Measurements from ENCODE around the gene TGIF2.

Gene TGIF2

GRCh38 chr20:36579996-36580545 lies 6.7 kb downstream of the TGIF2 start:
- peaks cover 42% of the 10 kb centered on the region for H4K20me1 ChIP-seq (ENCODE audit: insufficient read depth, low read length)
- H3K36me3 ChIP-seq (replicated peaks; ENCODE audit: low read depth, low read length): peaks cover 52% of the 10 kb centered on the region
- H3K4me2 ChIP-seq (ENCODE audit: low read length): no peak overlapping the region
- H2AFZ ChIP-seq (ENCODE audit: low read depth, low read length): no peak overlapping the region
- no peak overlapping the region for H3K9ac ChIP-seq (ENCODE audit: low read length)
- no peaks in the 10 kb centered on the region for H3K9me3 ChIP-seq (ENCODE audit: insufficient read depth, low read length)
- H3K27ac ChIP-seq (ENCODE audit: low read length): no peak overlapping the region
- TF ChIP-seq EZH2phosphoT487 (IDR thresholded peaks at IDR 0.05; ENCODE audit: low read depth) (no peak), CTCF (IDR thresholded peaks at IDR 0.05; ENCODE audit: low read depth, low read length) (no peak)
- H3K79me2 ChIP-seq (ENCODE audit: low read length): peaks cover 76% of the 10 kb centered on the region
- H3K27me3 ChIP-seq (ENCODE audit: low read depth, low read length): no peaks in the 10 kb centered on the region
- H3K4me1 ChIP-seq (ENCODE audit: low read length): peaks cover 7% of the 10 kb centered on the region
- no peak overlapping the region for H3K4me3 ChIP-seq (ENCODE audit: low read length)

GRCh38 chr20:36582322-36582721 lies 8.9 kb downstream of the TGIF2 start:
- H3K36me3 ChIP-seq (replicated peaks; ENCODE audit: low read depth, low read length): peaks cover 59% of the 10 kb centered on the region
- peaks cover 25% of the 10 kb centered on the region for H4K20me1 ChIP-seq (ENCODE audit: insufficient read depth, low read length)

GRCh38 chr20:36582821-36583220 lies 9.4 kb downstream of the TGIF2 start:
- H3K27ac ChIP-seq (ENCODE audit: low read length): no peak overlapping the region
- peaks cover 20% of the 10 kb centered on the region for H3K4me1 ChIP-seq (ENCODE audit: low read length)
- no peak overlapping the region for H2AFZ ChIP-seq (ENCODE audit: low read depth, low read length)
- TF ChIP-seq EZH2phosphoT487 (IDR thresholded peaks at IDR 0.05; ENCODE audit: low read depth) (no peak), CTCF (IDR thresholded peaks at IDR 0.05; ENCODE audit: low read depth, low read length) (no peak)
- peaks cover 60% of the 10 kb centered on the region for H3K36me3 ChIP-seq (replicated peaks; ENCODE audit: low read depth, low read length)
- no peak overlapping the region for H3K4me2 ChIP-seq (ENCODE audit: low read length)
- no peaks in the 10 kb centered on the region for H3K27me3 ChIP-seq (ENCODE audit: low read depth, low read length)
- no peak overlapping the region for H3K9ac ChIP-seq (ENCODE audit: low read length)
- peaks cover 64% of the 10 kb centered on the region for H3K79me2 ChIP-seq (ENCODE audit: low read length)
- H3K4me3 ChIP-seq (ENCODE audit: low read length): no peak overlapping the region
- peaks cover 21% of the 10 kb centered on the region for H4K20me1 ChIP-seq (ENCODE audit: insufficient read depth, low read length)
- H3K9me3 ChIP-seq (ENCODE audit: insufficient read depth, low read length): no peaks in the 10 kb centered on the region

More at GRCh38 chr20:36582322-36582721, 8.9 kb downstream of the TGIF2 start:
- Histone ChIP-seq H3K27ac (ENCODE audit: low read length) (no peak overlapping the region), H3K4me1 (ENCODE audit: low read length) (peaks cover 15% of the 10 kb centered on the region), H3K27me3 (ENCODE audit: low read depth, low read length) (no peaks in the 10 kb centered on the region), H3K4me2 (ENCODE audit: low read length) (no peak overlapping the region), H3K4me3 (ENCODE audit: low read length) (no peak overlapping the region), H3K9ac (ENCODE audit: low read length) (no peak overlapping the region), H2AFZ (ENCODE audit: low read depth, low read length) (no peak overlapping the region), H3K9me3 (ENCODE audit: insufficient read depth, low read length) (no peaks in the 10 kb centered on the region), H3K79me2 (ENCODE audit: low read length) (peaks cover 66% of the 10 kb centered on the region)
- TF ChIP-seq CTCF (IDR thresholded peaks at IDR 0.05; ENCODE audit: low read depth, low read length) (no peak), EZH2phosphoT487 (IDR thresholded peaks at IDR 0.05; ENCODE audit: low read depth) (no peak)

GRCh38 chr20:36584018-36584481 lies 10.7 kb downstream of the TGIF2 start:
- H3K27me3 ChIP-seq (ENCODE audit: low read depth, low read length): no peaks in the 10 kb centered on the region
- H3K4me2 ChIP-seq (ENCODE audit: low read length): no peak overlapping the region
- H3K9ac ChIP-seq (ENCODE audit: low read length): no peak overlapping the region
- no peak for TF ChIP-seq EZH2phosphoT487 (IDR thresholded peaks at IDR 0.05; ENCODE audit: low read depth)
- no peak for TF ChIP-seq CTCF (IDR thresholded peaks at IDR 0.05; ENCODE audit: low read depth, low read length)
- H3K9me3 ChIP-seq (ENCODE audit: insufficient read depth, low read length): no peaks in the 10 kb centered on the region
- peaks cover 57% of the 10 kb centered on the region for H3K36me3 ChIP-seq (replicated peaks; ENCODE audit: low read depth, low read length)
- H3K79me2 ChIP-seq (ENCODE audit: low read length): peaks cover 57% of the 10 kb centered on the region
- H3K4me1 ChIP-seq (ENCODE audit: low read length): peaks cover 23% of the 10 kb centered on the region
- no peak overlapping the region for H3K27ac ChIP-seq (ENCODE audit: low read length)
- peaks cover 10% of the 10 kb centered on the region for H4K20me1 ChIP-seq (ENCODE audit: insufficient read depth, low read length)
- H3K4me3 ChIP-seq (ENCODE audit: low read length): no peak overlapping the region
- H2AFZ ChIP-seq (ENCODE audit: low read depth, low read length): no peak overlapping the region
